ENCODE results near the gene KLHL26.

GRCh38 chr19:18646535-18647370 is 9.9 kb downstream of the KLHL26 start:
- TF ChIP-seq CTCF (IDR thresholded peaks at IDR 0.05) (no peak), POLR2AphosphoS5 (IDR thresholded peaks at IDR 0.05; ENCODE audit: insufficient read depth in 1 of 2, low read depth in 1 of 2) (no peak)

All from vagina (tissue), 2 donors.